B cell (primary cell): Measurements from ENCODE around the gene LRIT1. TPM values are rescaled to one million over a fixed set of nuclear protein-coding genes. Genes with fewer than 3 reads are reported as not detected.

Source experiments
- ATAC-seq: fragments of 200-7000 bp; cut with Tn5 transposase; one replicate; pipeline ENCODE4 v1.10.0; 2021; ENCODE audit warnings: low read depth, mild to moderate bottlenecking, moderate number of reproducible peaks, moderate library complexity
- CTCF ChIA-PET: fragments of 350-600 bp; sonication (Branson Sonifier 250); formaldehyde crosslinking; loops from one replicate; lab custom pipeline; 2021; ENCODE audit warnings: antibody characterized with exemption, inconsistent platforms; lab: Charles Lee
- POLR2A ChIA-PET: fragments of 350-600 bp; sonication (Branson Sonifier 250); formaldehyde crosslinking; loops from one replicate; lab custom pipeline; 2021; ENCODE audit warnings: antibody characterized with exemption; lab: Charles Lee
- DNase-seq: peaks from one replicate; pipeline ENCODE4 v3.0.0; 2013
- H2AFZ ChIP-seq: 2 replicates; pipeline ENCODE4 v1.6.1; 2012; ENCODE audit warnings: mild to moderate bottlenecking, low read depth, low read length; ENCODE audit not compliant: insufficient read depth, poor library complexity, severe bottlenecking
- H3K27ac ChIP-seq, 2 donors: 1 replicate in 1 of 2; 2 replicates in 1 of 2; pipeline ENCODE4 v1.5.1; 2012 to 2013; ENCODE audit warnings: low read length in 2 of 2, mild to moderate bottlenecking in 2 of 2, moderate library complexity in 1 of 2
- H3K27me3 ChIP-seq, 4 experiments: fragments of 200-600 bp in 1 of 4; sonication (generic) in 1 of 4; replicated peaks in 1 of 4; 1 replicate in 2 of 4; 2 replicates in 2 of 4; pipeline versions ENCODE4 v1.6.1 to v1.7.0; 2013 to 2016; ENCODE audit warnings: low read length in 3 of 4, mild to moderate bottlenecking in 2 of 4, mixed read lengths in 1 of 4, moderate library complexity in 1 of 4; ENCODE audit not compliant: insufficient read depth in 4 of 4, control insufficient read depth in 3 of 4; ENCODE audit errors: control extremely low read depth in 1 of 4
- H3K36me3 ChIP-seq, 2 experiments: replicated peaks in 1 of 2; 1 replicate in 1 of 2; 2 replicates in 1 of 2; pipeline versions ENCODE4 v1.6.1 to v1.7.1; 2013; ENCODE audit warnings: low read length in 1 of 2; ENCODE audit not compliant: insufficient read depth in 2 of 2, control insufficient read depth in 1 of 2; ENCODE audit errors: control extremely low read depth in 1 of 2, extremely low read depth in 1 of 2
- H3K4me1 ChIP-seq, 2 donors: fragments of 200-600 bp in 1 of 2; sonication (generic) in 1 of 2; 1 replicate in 1 of 2; 2 replicates in 1 of 2; pipeline versions ENCODE4 v1.5.1 to v1.6.1; 2013 to 2017; ENCODE audit warnings: low read length in 2 of 2; ENCODE audit not compliant: control insufficient read depth in 2 of 2, insufficient read depth in 2 of 2
- H3K4me2 ChIP-seq: replicated peaks from 2 replicates; pipeline ENCODE3; 2012; ENCODE audit warnings: mild to moderate bottlenecking, low read depth, low read length; ENCODE audit not compliant: poor library complexity, severe bottlenecking
- H3K4me3 ChIP-seq, 5 experiments: fragments of 200-600 bp in 1 of 5; sonication (generic) in 1 of 5; 1 replicate in 3 of 5; 2 replicates in 2 of 5; pipeline versions ENCODE4 v1.5.1 to v1.7.0; 2011 to 2016; ENCODE audit warnings: low read length in 4 of 5, mild to moderate bottlenecking in 4 of 5, low read depth in 2 of 5, control low read depth in 1 of 5, moderate library complexity in 1 of 5; ENCODE audit not compliant: insufficient read depth in 1 of 5; ENCODE audit errors: control extremely low read depth in 1 of 5, extremely low read depth in 1 of 5
- H3K79me2 ChIP-seq: fragments of 200-600 bp; sonication (generic); one replicate; pipeline ENCODE4 v1.6.0; 2016; ENCODE audit warnings: low read length; ENCODE audit not compliant: control insufficient read depth, insufficient read depth
- H3K9ac ChIP-seq: fragments of 200-600 bp; sonication (generic); 2 replicates; pipeline ENCODE4 v1.6.1; 2017; ENCODE audit warnings: mild to moderate bottlenecking, low read length, moderate library complexity
- H3K9me3 ChIP-seq, 3 donors: one replicate each; pipeline versions ENCODE4 v1.6.1 to v1.7.1; 2013; ENCODE audit warnings: low read length in 2 of 3; ENCODE audit not compliant: control insufficient read depth in 2 of 3, insufficient read depth in 1 of 3; ENCODE audit errors: control extremely low read depth in 1 of 3
- H4K20me1 ChIP-seq: 2 replicates; pipeline ENCODE4 v1.6.0; 2012; ENCODE audit warnings: mild to moderate bottlenecking, low read length; ENCODE audit not compliant: insufficient read depth, control insufficient read depth, poor library complexity, severe bottlenecking
- H3K27ac Mint-ChIP-seq: one replicate; pipeline ENCODE4 v1.8.0; 2021; ENCODE audit warnings: mixed read lengths
- H3K27me3 Mint-ChIP-seq: one replicate; pipeline ENCODE4 v1.8.0; 2021; ENCODE audit warnings: mixed read lengths
- H3K4me1 Mint-ChIP-seq: one replicate; pipeline ENCODE4 v1.8.0; 2021; ENCODE audit warnings: mixed read lengths
- H3K4me3 Mint-ChIP-seq: one replicate; pipeline ENCODE4 v1.8.0; 2021; ENCODE audit warnings: mixed read lengths
- H3K9me3 Mint-ChIP-seq: one replicate; pipeline ENCODE4 v1.8.0; 2022; ENCODE audit warnings: mixed read lengths; ENCODE audit not compliant: insufficient read depth
- CTCF ChIP-seq: fragments of 200-600 bp; IDR thresholded peaks from one replicate; pipeline ENCODE4 v1.8.0; 2022; ENCODE audit warnings: antibody characterized with exemption, mild to moderate bottlenecking
- EZH2 ChIP-seq: IDR thresholded peaks from 2 replicates; pipeline ENCODE4 v1.6.1; 2012; ENCODE audit warnings: borderline replicate concordance, low read depth, mild to moderate bottlenecking, moderate library complexity, low read length; ENCODE audit not compliant: insufficient read depth, poor library complexity, severe bottlenecking
- whole genome bisulfite sequencing: methylation state at CpG from one replicate; pipeline ENCODE4 v1.1.5; 2013; ENCODE audit warnings: missing lambda C conversion rate; ENCODE audit not compliant: insufficient coverage; 5-methylcytosine and 5-hydroxymethylcytosine counted together
- intact Hi-C: fragments of 100-400 bp; cut with micrococcal nuclease; formaldehyde crosslinking; loops from one replicate; pipeline ENCODE4 v1.10.0; 2022
- polyA plus RNA-seq: library from polyadenylated mRNA; depleted of rRNA; stranded (reverse); fragments of >200 nt; gene quantifications from 2 replicates; pipeline ENCODE4 v1.2.3, GENCODE V29; 2012
- total RNA-seq, 2 donors: library from RNA; stranded (reverse); fragments of 120-200 nt in 1 of 2; gene quantifications; 1 replicate in 1 of 2; 2 replicates in 1 of 2; pipeline versions ENCODE4 v1.2.3 to v1.2.4, GENCODE V29; 2013 to 2022

The LRIT1 gene
- total and polyA plus RNA-seq, 2 donors (not counting 1 experiment from before 2014, with no cell fraction given): not detected

GRCh38 chr10:84265418-84265817 is 24.1 kb upstream of the LRIT1 start:
- Histone ChIP-seq H3K27me3 (peaks cover 0 to 18% (median 4%) of the 10 kb centered on the region in 4 experiments), H3K27ac (no peak overlapping the region), H3K36me3 (no peaks in the 10 kb centered on the region), H2AFZ (no peak overlapping the region), H4K20me1 (no peaks in the 10 kb centered on the region), H3K4me2 (no peak overlapping the region), H3K4me3 (no peak overlapping the region), H3K4me1 (no peaks in the 10 kb centered on the region), H3K9ac (no peak overlapping the region), H3K9me3 (no peaks in the 10 kb centered on the region), H3K79me2 (no peaks in the 10 kb centered on the region)
- Mint-ChIP-seq H3K4me3 (no peak overlapping the region), H3K9me3 (no peaks in the 10 kb centered on the region), H3K27ac (no peak overlapping the region), H3K4me1 (no peaks in the 10 kb centered on the region), H3K27me3 (peaks cover 48% of the 10 kb centered on the region)
- 86% methylated on average over 4 of the region's 4 CpGs for WGBS
- ATAC-seq (no peak), DNase-seq (no peak)
- CTCF ChIA-PET: interaction anchor here (0.9 to 10.7 kb wide), 6 partner anchors 10 to 273 kb away, joined by 3 to 267 read pairs (median 4); no protein-coding TSS in a partner anchor
- TF ChIP-seq EZH2: no peak
- TF ChIP-seq CTCF: no peak
- POLR2A ChIA-PET: no interaction called here
- intact Hi-C loops: loop anchor here (2.0 kb wide), 1 partner anchor 109 kb away; no protein-coding TSS in a partner anchor

DNA sequence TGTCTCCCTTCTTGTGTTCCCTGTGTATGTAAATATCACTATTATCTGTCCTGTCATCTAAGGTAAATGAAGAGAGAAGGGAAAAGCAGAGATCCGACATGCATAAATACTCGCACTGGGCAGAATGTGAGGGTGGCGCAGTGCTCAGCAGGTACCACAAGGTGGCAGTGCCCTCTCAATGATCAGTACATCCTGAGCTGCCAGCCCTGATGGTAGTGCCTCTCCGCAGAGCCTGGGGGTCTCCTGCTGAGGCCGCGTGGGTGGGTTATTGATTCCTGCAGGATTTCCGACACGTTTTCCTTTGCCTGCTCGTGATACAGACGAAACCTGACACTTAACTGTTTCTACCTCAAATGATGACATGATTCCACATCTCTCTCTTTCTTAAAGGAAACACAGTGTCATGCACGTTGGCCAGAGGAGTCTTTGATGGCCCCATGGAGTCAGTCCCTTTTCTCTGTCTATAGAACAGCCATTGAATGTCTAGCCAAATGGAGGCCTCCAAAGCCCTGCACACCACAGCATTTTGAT is 23.3 kb upstream of the LRIT1 start:
- no peak overlapping the region for H3K4me3 ChIP-seq
- no peaks in the 10 kb centered on the region for H3K4me1 Mint-ChIP-seq
- H3K4me3 Mint-ChIP-seq: no peak overlapping the region
- intact Hi-C loops: loop anchor here (1.0 to 2.0 kb wide), 2 partner anchors 110 to 273 kb away; no protein-coding TSS in a partner anchor
- peaks cover 49% of the 10 kb centered on the region for H3K27me3 Mint-ChIP-seq
- H3K9me3 Mint-ChIP-seq: no peaks in the 10 kb centered on the region
- no peaks in the 10 kb centered on the region for H3K4me1 ChIP-seq
- peak; percentile 96 for TF ChIP-seq CTCF
- TF ChIP-seq EZH2: no peak
- no peak overlapping the region for H3K9ac ChIP-seq
- no peak overlapping the region for H3K27ac Mint-ChIP-seq
- ChIA-PET POLR2A (no interaction called here), CTCF (interaction anchor here (0.5 to 10.7 kb wide), 15 partner anchors 8 to 281 kb away, joined by 3 to 267 read pairs (median 4); no protein-coding TSS in a partner anchor)
- H3K27me3 ChIP-seq: peaks cover 0 to 18% (median 4%) of the 10 kb centered on the region in 4 experiments
- H3K9me3 ChIP-seq: no peaks in the 10 kb centered on the region
- no peak overlapping the region for H3K4me2 ChIP-seq
- no peaks in the 10 kb centered on the region for H3K79me2 ChIP-seq
- WGBS: 9% methylated on average over 5 of the region's 11 CpGs
- no peaks in the 10 kb centered on the region for H4K20me1 ChIP-seq
- H2AFZ ChIP-seq: no peak overlapping the region
- DNase-seq (peak; percentile 73), ATAC-seq (peak; percentile 91)
- H3K36me3 ChIP-seq: no peaks in the 10 kb centered on the region
- H3K27ac ChIP-seq: no peak overlapping the region
